NCI-H1417 treated with DMSO at 0.1 percent for 48 hours (cell line): Measurements from ENCODE around the gene POLA1.
A peak's percentile ranks its signal among the peaks of the same experiment; 100 is the strongest.
"Not testable (repeated sequence)": the region's sequence is repeated elsewhere in the genome, so short reads cannot be mapped to it uniquely, and the experiment has no call there.

Experiments
- DNase-seq: peaks from one replicate; lab custom pipeline; 2025; lab: John Stamatoyannopoulos, UW

POLA1 gene

DNA sequence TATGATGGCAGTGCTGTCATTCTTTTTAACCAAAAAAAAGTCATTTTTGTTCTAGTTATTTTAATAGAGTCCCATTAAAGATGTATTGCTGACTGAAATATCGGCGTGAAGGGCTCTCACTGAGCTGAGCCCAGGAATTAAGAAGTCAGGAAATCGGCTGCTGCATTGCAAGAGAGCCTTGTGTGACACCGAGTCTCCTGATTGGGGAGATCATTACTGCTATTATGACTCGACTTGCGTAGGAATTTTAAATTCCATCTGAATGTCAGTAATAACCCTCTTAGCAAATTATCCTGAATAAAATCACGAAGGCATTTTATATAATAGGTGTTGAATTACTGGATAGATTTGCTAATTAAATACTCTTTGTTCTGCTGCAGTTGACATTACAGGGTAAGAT, 111.5 kb downstream of the POLA1 start:
- no peak for DNase-seq

DNA sequence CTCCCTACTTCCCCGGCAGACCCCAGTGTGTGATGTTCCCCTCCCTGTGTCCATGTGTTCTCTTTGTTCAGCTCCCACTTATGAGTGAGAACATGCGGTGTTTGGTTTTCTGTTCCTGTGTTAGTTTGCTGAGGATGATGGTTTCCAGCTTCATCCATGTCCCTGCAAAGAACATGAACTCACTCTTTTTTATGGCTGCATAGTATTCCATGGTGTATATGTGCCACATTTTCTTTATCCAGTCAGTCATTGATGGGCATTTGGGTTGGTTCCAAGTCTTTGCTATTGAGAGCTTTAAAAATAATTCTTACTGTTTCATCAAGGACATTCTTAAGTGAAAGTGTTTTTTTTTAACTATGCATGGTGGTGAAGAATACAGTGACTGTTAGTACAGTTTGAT, 126.1 kb downstream of the POLA1 start:
- DNase-seq: not testable (repeated sequence)

- no peak for DNase-seq
Observed at GRCh38 chrX:24828147-24828546, 134.4 kb downstream of the POLA1 start.

DNA sequence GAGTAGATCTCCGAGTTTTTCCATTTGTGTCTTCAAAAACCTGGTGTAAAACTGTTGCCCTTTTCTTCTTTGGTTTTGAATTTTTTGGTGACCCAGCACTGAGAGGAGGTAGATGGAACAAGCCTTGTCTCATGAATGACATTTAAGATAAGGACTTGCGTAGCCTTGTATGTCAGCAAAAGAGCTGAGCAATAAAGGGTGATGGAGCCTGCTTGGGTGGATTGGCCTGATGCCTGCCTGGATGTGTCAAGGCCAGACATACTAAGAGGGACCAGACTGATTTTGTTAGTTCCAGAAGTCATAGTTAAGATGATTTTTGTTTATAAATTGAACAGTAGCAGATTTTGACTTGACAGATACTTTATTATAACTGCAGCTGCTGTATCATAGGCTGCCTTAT, 134.9 kb downstream of the POLA1 start:
- no peak for DNase-seq

- no peak for DNase-seq
Observed at GRCh38 chrX:24833695-24834094, 140.0 kb downstream of the POLA1 start.

DNA sequence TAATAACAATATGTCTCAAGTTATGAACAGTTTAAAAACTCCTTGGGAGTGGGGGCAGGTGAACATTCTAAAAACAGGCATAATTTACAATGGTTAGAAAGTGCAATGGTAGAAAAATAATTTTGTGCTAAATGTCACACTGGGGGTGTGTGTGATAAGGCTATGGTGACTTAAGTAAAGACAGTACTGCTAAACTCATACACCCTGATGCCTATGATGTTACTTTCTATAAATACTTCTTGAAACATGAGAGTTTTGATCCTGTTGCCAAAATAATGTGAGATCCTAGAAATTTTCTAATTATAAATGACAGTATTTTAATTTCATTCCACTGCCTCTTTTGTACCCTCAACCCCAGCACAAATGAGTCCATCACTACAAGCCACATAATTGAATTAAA, 144.2 kb downstream of the POLA1 start:
- DNase-seq: no peak

- DNase-seq: no peak
Observed at GRCh38 chrX:24838629-24839028, 144.9 kb downstream of the POLA1 start.

DNA sequence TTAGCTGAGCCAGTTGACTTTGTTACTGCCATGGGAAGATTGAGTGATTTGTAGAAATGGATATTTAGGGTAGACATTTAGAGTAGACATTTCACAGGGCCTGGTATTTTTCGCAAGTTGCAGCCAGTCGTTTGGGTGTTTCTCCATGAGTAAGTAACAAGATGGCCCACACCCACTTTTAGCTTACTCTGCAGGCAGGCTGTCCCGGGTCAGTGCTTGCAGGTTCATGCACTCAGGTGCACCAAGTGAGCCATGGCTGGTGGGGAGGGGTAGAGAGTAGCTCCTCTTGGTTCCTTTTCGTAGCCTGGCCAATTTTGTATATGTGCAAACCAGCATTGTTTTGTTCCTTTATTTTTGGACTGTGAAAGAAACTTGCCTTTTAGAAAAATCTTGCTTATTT, 145.6 kb downstream of the POLA1 start:
- no peak for DNase-seq

GRCh38 chrX:24842486-24842885, 148.8 kb downstream of the POLA1 start:
- DNase-seq: no peak

DNA sequence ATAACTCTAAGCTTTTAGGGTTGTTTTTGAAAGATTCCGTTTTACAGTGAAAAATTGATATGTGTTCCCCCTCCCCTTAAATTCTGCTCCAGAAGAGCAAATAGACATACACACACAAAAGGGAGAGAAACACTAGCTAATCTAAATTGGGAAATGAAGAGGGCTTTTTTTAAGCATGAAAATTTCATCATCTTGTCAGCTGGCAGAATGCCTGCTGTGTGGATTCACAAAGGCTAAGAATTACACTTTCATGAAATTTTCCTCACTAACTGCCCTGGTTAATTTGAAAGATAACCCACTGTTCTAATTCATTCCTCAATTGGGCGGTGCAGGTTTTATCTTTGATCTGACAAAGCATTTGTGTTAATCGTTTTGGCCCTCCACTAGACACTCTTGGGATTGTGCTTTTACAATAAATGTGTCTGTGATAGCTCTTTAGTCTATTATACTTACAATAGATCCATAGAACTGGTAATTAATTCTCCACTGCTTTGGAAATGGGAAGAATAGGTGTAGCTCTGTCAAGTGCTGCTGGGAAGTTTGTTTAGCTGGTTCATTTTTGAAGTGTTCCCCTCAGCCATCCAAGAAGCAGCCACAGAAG, 152.9 kb downstream of the POLA1 start:
- peak; percentile 70 for DNase-seq

DNA sequence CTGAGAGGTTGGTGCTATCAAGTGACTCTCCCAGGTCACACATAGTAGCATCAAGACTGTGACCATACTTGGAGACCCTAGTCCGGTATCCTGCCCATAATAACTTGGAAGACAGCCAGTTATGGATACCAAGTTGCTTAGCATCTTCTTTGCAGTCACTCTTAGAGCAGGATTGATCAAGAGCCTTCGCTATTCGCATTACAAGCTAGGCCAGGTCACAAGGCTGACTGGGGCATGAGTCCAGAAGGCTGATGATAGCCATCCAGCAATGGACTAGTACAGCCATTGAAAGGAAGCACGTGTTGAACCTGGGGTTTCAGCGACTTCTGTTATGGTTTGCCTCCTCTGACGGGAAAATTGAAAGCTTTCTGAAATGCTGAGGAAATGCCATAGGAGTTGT, 157.6 kb downstream of the POLA1 start:
- DNase-seq: no peak

DNA sequence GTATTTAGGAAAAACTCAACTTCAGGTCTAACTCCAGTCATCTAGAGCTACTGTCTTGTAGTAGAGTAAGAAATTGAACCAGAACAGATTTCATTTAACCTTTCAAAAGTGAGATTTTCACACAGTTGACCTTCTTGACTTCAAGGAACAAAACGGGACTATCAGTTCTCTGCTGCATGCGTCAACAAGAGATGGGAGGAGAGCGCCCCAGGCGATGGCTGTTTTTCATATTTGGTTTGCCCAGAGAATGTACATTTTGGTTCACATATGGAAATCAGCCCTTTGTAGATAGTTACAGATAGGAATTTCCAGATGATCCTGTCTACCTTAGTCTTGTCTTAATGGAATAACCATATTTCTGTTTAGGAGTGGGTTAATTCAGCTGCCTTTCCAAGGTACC, 158.1 kb downstream of the POLA1 start:
- DNase-seq: no peak

DNA sequence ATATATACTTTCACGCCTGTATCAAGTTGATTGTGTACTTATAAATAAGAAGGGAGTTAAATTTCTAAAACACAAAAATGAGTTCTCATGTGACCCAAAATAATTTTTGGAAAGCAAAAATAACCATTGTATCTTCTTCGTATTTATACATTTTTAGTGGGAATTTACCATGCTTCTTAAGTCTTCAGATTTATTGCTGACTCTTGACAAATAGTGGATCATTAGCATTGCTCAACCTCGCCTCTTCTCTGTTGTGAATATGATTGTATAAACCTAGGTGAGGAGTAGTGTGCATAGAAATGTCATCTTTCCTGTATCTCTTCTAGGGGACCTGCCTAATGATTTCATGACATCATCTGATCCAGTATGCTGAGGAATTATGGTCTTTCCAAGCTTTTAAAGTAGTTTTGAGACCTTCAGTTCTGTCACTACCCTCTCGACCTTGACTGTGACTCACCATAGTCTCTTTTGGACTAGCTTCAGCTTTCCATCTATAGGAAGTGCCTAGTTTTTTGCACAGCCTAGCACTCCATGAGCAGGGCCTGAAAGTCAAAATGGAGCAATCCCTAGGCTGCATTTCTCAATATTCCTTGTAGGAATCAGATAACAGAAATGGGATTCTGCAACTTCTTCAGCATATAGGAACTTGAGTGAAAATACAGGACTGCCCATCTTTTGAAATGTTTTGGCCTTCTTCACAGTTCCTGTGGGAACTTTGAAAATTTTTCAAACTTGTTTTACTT, 164.5 kb downstream of the POLA1 start:
- no peak for DNase-seq

DNA sequence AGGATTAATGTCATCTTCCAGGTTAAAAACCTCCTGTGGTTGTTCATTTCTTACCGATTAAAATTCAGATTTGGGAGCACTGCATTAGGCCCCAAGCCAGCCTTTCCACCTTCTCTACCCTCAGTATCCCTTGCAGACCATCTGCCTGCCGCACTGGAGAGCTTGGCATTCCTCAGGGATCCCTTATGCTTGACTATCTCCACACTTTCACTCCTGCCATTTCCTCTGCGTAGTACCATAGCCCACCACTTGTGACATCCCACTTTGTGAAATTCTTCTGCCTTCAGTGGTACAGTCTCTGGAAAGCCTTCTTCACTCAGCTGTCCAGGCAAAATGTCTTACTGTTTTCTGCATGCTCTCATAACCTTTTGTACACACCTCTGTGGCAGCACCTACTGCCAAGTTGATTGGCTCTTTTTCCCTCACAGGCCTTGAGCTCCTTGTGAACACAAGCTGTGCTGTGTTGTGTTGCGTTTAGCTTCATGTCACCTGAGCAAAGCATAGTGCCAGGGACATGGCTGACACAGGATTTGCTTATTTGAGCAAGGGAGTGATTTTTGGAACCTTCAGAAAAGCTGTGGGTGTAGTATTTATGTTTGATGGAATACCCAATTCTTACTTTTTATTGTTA, 165.6 kb downstream of the POLA1 start:
- no peak for DNase-seq

DNA sequence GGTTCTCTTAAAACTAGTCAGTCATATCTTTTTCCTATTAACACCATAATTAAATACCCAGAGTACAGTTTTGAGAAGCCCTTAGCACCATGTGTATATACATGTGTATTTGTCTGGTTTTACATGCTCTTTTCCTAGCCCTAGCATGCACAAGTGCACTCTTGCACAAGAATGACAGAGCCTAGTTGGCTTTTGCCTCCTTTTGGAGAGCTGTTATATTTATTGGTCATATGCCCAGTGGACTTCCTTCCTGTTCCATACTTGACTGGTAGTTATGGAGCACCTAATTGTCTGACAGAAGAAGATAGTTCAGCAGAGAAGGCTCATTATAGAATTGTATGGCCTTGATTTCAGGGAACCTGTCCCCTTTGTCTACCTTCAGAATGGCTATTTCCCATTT, 166.4 kb downstream of the POLA1 start:
- DNase-seq: no peak

GRCh38 chrX:24862343-24862742, 168.6 kb downstream of the POLA1 start:
- no peak for DNase-seq

- DNase-seq: not testable (repeated sequence)
Observed at GRCh38 chrX:24863779-24864178, 170.1 kb downstream of the POLA1 start.

DNA sequence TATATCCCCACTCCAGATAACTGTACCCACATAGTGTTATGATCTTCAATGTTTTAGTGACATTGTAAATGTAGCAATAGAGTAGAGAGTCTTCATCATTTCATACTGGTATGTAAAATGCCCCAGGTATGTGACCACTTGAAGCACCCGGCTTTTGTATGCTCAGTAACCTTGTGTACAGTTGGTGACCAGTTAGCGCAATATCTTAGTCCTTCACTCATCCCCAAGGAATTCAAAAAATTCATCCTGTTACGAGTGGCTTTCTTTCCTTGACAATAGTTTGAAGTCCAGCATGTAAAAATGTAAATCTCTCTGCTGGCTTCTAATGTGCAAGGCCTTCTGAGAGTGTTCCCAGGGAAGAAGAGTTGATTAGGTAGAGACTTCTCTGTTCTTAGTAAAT, 176.4 kb downstream of the POLA1 start:
- DNase-seq: no peak

DNA sequence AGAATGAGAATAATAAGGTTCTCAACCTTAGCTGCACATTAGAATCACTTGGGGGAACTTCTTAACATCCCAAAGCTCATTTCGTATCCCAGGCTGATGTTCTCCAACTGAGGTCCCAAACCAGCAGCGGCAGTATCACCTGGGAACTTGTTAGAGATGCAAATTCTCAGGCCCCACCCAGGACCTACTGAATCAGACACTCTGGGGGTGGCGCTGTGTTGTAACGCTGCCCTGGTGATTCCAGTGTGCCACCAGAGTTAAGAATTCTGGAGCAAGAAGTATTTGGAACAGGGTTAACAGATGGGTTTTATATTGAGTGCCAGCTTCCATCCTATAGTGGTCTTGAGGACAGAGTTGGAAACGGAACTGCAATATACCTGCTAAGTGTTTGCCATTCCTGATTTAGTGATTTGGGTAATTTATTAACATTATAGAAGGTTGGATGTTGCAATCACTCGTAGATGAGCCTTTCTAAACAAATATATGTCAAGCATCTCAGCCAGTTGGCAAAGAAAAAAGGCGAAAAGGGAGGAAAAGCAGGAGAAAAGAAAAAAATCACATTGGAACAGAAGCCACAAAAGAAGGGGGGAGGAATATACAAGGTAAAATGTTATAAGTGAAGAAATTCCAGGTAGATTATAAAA, 181.0 kb downstream of the POLA1 start:
- no peak for DNase-seq

GRCh38 chrX:24876530-24877287, 183.0 kb downstream of the POLA1 start:
- peak; percentile 19 for DNase-seq

DNA sequence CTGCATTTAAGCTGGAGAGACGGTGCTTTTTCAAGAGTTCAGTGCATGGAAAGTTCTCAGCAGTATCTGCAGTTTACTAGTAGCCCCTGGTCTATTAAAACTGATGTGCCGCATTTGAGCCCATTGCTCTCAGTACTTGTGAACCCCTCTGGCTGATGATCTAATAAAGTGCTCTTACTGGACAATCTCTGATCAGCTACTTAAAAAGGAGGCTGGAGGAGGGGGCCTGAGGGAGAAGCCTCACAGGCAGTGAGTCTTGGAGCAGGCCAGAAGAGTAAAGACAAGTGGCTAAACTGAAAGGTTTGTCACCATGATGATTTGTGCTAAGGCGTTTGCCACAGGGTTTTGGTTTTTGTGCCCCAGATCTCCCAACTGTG, 183.6 kb downstream of the POLA1 start:
- DNase-seq: no peak
